HL-60 (cell line): ENCODE data around the gene CCL14.
"Not testable (repeated sequence)": the region's sequence is repeated elsewhere in the genome, so short reads cannot be mapped to it uniquely, and the experiment has no call there.

Experiments
- CTCF ChIP-seq: IDR thresholded peaks from one replicate; pipeline ENCODE4 v1.5.1; 2011; ENCODE audit warnings: low read length, control low read depth, inconsistent platforms; ENCODE audit not compliant: insufficient read depth
- REST ChIP-seq: IDR thresholded peaks from 2 replicates; pipeline ENCODE4 v1.6.1; 2012; ENCODE audit warnings: low read depth; ENCODE audit not compliant: insufficient replicate concordance

- TF ChIP-seq CTCF, REST: not testable (repeated sequence)
Observed at GRCh38 chr17:35995346-35995745, 8.8 kb upstream of the CCL14 start.
